DMS114 treated with DMSO at 0.1 percent for 48 hours (cell line): ENCODE results near the gene ANO9.
"Not testable (repeated sequence)": the region's sequence is repeated elsewhere in the genome, so short reads cannot be mapped to it uniquely, and the experiment has no call there.

Experiments used
- DNase-seq: peaks from one replicate; lab custom pipeline; 2025; ENCODE audit not compliant: unreplicated experiment; lab: John Stamatoyannopoulos, UW

The ANO9 gene

GRCh38 chr11:389369-389768, 52.4 kb downstream of the ANO9 start:
- not testable (repeated sequence) for DNase-seq

DNA sequence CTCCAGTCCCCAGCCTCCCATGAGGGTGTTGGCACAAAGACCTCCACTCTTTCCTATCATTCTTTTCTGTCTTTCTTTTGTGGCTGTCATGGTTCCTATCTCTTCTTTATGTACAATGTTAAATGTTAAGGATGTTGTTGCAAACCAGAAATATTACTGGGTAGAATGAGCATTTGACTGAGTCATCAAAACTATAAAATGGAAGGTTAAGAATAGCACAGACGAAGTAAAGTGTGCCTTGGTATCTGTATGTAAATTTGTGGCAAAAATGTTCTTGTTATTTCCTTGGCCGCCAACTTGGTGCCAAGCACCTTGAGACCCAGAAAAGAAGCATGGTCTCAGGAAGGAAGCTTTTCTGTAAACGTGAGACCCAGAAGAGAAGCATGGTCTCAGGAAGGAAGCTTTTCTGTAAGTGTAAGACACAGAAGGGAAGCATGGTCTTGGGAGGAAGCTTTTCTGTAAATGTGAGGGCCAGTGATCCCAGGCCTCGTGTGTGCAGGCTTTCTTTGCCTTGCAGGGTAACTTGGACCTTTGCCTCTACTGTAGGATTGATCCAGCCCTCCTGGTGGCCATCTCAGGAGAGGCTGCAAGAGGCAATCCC, 54.5 kb downstream of the ANO9 start:
- no peak for DNase-seq

DNA sequence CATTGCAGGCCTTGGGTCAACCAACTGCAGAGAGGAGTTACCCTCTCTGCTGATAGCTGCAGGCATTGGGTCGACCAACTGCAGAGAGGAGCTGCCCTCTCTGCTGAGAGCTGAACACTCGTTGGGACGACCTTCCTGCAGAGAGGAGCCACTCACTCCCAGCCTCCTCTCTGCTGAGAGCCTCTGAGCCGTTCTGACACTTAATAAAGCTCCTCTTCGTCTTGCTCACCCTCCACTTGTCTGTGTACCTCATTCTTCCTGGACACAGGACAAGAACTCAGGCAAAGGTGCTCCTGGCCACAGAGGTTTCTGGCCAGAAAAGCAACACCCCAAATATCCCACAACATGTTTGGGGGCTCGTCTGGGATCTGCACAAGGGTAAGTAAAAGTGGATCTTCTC, 55.3 kb downstream of the ANO9 start:
- no peak for DNase-seq

DNA sequence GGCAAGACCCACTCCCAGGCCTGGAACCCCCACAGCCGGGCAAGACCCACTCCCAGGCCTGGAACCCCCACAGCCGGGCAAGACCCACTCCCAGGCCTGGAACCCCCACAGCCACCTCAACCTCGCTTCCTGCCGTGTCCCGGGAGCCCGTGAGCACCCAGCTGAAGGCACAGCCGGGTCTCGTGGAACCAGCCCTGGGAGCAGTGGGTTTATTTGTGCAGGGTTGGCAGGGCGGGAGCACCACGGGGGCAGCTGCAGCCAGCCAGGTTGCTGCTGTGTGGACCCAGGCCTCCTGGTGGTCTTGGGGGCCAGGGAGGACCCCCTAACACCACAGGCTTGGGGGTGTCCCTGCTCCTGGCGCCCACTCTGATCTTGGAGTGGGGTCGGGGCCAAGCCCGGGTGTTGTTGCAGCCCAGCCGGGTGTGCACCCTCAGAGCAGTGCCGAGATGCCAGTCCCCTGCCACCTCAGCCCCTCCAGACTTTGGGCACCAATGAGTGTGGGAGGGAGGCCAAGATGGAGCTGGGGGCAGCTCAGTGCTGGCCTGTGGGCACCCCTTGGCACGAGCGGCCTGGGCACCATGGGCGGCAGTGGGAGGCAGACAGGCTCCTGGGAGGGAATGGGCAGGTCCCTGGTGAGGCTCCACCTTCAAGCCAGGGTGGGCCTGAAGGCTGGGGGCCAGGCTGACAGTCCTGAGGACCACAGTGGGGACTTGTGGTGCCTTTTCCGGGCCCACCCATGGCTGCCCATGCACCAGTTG, 56.0 kb downstream of the ANO9 start:
- no peak for DNase-seq

DNA sequence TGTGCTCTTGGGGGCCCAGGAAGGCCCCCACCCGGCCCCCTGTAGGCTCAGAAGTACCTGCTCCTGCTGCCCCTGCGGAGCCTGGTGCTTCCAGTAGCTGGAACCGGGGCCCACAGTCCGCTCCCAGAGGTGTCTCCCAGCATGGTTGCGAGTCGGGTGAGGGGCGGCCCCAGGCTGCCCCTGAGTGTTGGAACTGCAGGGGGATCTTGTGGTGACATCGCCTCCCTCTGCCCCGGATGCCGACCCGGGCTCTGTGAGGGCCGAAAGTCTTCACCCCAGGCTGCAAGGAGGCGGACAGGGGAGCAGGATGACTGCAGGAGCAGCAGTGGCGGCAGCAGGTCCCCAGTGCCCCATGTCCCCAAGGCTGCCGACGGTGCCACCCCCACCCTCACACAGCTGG, 57.3 kb downstream of the ANO9 start:
- DNase-seq = no peak

GRCh38 chr11:383431-383830, 58.4 kb downstream of the ANO9 start:
- DNase-seq = no peak

- no peak for DNase-seq
These were observed 59.7 kb downstream of the ANO9 start for GRCh38 chr11:382081-382629.

DNA sequence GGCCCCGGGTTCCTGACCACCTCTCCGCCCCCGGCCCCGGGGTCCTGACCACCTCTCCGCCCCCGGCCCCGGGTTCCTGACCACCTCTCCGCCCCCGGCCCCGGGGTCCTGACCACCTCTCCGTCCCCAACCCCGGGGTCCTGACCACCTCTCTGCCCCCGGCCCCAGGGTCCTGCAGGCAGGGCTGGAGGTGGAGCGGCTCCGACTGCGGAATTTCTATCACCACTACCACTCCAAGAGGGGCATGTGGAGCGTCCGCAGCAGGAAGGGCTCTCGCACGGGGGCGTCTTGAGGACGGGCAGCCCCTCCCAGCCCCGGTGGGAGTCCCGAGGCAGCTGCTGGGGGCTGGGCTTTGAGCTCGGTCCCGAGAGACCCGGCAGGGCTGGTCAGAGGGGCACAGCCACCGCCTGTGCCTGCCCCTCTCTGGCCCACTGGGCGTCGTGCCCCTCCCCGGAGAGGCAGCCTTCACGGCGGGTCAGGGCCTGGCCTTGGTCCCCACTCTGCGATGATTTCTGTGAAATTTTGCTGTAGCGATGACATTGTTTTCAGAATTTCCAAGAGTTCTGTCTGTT, 60.2 kb downstream of the ANO9 start:
- no peak for DNase-seq

GRCh38 chr11:380996-381395, 60.8 kb downstream of the ANO9 start:
- DNase-seq = no peak

- DNase-seq = no peak
These were observed 61.3 kb downstream of the ANO9 start for GRCh38 chr11:380491-380890.

GRCh38 chr11:380095-380480, 61.7 kb downstream of the ANO9 start:
- DNase-seq = no peak

DNA sequence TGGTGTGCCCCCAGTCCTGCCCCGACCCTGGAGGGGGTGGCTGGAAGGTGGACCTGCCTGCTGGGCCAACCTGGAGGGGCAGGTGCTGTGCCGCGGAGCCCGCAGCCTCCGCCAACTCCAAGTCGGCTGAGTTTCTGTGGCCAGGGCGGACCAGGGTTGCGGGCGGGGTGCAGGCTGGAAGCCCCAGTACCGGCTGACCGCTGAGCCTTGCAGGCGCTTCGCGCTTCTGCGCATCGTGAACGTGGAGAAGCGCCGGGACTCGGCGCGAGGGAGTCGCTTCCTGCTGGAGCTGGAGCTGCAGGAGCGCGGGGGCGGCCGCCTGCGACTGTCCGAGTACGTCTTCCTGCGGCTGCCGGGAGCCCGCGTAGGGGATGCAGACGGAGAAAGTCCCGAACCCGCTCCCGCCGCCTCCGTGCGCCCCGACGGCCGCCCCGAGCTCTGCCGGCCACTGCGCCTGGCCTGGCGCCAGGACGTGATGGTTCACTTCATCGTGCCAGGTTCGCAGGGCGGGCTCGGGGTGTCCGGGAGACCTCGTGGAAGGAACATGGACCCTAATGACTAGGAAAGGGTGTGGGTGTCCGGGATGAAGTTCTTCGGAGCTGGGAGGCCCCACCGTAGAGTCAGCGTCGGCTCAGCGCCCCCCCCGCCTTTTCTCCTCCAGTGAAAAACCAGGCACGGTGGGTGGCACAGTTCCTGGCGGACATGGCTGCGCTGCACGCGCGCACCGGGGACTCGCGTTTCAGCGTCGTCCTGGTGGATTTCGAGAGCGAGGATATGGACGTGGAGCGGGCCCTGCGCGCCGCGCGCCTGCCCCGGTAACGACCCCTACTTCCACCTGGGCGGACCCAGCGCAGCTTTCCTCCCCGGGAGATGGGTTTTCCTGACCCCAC, 62.4 kb downstream of the ANO9 start:
- DNase-seq = no peak

DNA sequence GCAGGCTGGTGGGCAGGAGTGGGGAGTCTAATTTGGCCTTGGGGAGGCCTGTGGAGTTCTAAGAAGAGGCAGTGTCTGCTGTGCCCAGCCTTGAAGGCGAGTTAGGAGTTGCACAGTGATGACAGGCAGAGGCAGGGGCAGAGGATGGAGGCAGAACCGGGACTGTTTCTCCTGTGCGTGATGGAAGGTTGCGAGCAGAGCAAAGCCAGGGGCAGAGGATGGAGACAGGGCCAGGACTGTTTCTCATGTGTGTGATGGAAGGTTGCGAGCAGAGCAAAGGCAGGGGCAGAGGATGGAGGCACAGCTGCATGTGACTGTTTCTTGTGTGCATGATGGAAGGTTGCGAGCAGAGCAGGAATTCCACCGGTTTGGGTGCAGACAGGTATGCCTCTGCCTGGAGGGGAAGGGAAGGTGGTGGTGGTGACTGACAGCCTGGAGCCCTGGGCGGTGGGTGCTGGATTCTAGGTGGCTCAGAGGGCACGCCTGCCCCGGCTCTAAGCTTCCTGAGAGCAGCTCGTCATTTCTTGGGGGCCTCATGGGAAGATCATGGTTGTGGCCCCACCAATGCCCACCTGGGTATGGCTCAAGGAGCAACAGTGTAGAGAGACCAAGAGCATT, 63.8 kb downstream of the ANO9 start:
- no peak for DNase-seq

DNA sequence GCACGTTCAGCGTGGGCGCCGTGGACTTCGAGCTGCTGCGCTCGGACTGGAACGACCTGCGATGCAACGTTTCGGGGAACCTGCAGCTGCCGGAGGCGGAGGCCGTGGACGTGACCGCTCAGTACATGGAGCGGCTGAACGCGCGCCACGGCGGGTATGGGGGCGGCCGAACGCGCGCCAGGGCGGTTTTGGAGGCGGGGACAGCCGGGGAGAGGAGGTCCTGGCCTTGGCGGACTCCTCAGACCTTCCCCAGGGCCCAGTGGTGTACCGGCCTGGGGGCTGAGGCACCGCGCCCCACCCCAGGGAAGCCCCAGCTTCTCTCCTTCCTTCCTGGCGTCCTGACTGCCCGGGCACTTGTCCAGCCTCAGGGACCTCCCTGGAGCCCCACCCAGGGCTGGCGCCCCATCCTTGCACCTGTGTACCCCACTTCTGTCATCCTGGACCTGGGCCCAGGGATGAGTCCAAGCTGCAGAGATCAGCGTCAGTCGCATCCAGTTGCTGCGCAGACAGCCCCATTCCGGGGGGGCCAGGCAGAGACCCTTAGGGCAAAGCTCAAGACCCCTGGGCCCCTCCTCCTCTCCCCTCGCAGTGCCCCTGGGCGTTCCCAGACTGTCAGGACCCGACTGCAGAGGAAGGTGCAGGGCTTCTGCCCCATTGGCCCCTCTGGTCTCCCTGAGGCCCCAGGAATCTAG, 64.5 kb downstream of the ANO9 start:
- no peak for DNase-seq

GRCh38 chr11:376531-377173, 65.2 kb downstream of the ANO9 start:
- DNase-seq = no peak

DNA sequence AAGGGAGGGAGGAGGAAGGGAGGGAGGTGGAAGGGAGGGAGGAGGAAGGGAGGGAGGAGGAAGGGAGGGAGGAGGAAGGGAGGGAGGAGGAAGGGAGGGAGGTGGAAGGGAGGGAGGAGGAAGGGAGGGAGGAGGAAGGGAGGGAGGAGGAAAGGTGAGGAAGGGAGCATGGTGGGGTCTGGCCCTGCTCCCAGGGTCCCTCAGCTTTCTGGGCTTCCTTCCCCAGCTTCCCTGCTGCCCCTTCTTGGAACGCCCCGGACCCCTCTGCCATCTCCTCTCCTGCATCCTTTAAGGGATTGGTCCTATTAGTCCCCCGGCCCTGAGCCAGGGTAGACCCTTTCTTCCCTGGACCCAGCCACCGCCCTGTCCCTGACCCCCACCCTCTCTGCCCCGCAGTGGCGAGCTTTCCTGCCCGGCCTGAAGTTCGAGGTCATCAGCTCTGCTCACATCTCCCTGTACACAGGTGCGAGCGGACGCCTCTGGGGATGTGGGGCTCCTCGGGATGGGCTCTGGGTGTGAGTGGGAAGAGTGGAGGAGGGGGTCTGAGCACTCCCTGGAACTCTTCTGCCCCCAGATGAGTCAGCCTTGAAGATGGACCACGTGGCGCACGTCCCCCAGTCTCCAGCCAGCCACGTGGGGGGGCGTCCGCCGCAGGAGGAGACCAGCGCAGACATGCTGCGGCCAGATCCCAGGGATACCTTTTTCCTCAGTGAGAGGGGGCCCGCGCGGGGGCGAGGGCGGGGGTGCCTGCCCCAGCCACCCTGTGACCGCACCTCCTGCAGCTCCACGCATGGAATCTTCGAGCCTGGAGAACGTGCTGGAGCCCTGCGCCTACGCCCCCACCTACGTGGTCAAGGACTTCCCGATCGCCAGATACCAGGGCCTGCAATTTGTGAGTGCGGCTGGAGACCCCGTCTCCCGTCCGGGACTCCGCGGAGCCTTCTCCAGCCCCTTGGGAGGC, 66.5 kb downstream of the ANO9 start:
- DNase-seq = no peak

GRCh38 chr11:373716-374551, 67.9 kb downstream of the ANO9 start:
- DNase-seq = no peak
